ENCODE measurements around the gene HMCN2.

GRCh38 chr9:130307667-130307943, 42.0 kb downstream of the HMCN2 start:
- no peak for TF ChIP-seq TCF12 (IDR thresholded peaks at IDR 0.05)
- TF ChIP-seq TAF1 (IDR thresholded peaks at IDR 0.05; ENCODE audit: borderline replicate concordance, low read depth, low read length): no peak
- TF ChIP-seq CTCF (IDR thresholded peaks at IDR 0.05): no peak
- no peak for TF ChIP-seq EZH2phosphoT487 (IDR thresholded peaks at IDR 0.05; ENCODE audit: borderline replicate concordance, low read depth)
- no peak for TF ChIP-seq GABPA (IDR thresholded peaks at IDR 0.05; ENCODE audit: low read depth)
